ENCODE data around the gene ZFP92. TPM values are rescaled to one million over a fixed set of nuclear protein-coding genes. Genes with fewer than 3 reads are reported as not detected.

ZFP92 gene
- total RNA-seq, 4 donors from 2014 or later = 0.08 to 0.68 (median 0.20) TPM; not detected in 1

DNA sequence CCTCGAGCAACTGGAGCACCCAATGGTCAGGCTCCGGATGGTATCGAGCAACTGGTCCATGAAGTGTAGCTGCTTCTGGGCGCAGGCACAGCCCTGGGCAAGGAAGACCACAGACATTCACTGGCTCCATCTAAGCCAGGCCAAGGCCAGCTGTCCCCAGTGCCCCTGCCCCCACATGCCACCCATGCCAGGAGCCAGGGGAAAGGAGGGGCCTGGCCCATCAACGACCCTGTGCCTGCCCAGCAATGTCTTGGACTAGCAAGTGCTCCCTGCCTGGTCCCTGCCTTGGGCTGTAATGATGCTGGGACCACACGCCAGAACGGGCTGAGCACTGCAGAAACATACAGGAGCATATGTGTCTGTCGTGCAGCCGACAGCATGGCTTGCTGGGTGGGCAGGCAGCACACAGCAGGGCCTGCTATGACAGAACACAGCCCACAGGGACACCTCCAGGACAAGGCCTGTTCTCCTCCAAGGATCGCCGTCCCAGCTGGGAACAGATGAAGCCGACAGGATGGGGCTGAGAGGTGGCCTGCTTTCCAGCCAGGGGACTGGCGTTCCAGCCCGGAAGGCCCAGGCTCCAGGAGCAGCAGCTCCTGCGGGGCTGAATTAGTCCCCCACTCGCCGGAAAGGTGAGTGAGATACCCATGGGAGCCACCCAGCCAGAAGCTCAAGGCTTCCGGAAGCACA lies 46.0 kb downstream of the ZFP92 start:
- no peak for DNase-seq (ENCODE audit: low spot score in 2 of 2)
- no peak overlapping the region for H3K4me3 ChIP-seq (ENCODE audit: low read depth, poor library complexity, severe bottlenecking)
- 82 to 88% methylated on average over 7 to 15 of the region's 18 CpGs for WGBS, 2 donors
- intact Hi-C loops (cut with DNase I; ENCODE audit: low total_unique reads) = no loop called here
- TF ChIP-seq, protein P1, sequence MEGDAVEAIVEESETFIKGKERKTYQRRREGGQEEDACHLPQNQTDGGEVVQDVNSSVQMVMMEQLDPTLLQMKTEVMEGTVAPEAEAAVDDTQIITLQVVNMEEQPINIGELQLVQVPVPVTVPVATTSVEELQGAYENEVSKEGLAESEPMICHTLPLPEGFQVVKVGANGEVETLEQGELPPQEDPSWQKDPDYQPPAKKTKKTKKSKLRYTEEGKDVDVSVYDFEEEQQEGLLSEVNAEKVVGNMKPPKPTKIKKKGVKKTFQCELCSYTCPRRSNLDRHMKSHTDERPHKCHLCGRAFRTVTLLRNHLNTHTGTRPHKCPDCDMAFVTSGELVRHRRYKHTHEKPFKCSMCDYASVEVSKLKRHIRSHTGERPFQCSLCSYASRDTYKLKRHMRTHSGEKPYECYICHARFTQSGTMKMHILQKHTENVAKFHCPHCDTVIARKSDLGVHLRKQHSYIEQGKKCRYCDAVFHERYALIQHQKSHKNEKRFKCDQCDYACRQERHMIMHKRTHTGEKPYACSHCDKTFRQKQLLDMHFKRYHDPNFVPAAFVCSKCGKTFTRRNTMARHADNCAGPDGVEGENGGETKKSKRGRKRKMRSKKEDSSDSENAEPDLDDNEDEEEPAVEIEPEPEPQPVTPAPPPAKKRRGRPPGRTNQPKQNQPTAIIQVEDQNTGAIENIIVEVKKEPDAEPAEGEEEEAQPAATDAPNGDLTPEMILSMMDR (IDR thresholded peaks at IDR 0.05) = no peak
- TF ChIP-seq POLR2A (IDR thresholded peaks at IDR 0.05) = no peak

DNA sequence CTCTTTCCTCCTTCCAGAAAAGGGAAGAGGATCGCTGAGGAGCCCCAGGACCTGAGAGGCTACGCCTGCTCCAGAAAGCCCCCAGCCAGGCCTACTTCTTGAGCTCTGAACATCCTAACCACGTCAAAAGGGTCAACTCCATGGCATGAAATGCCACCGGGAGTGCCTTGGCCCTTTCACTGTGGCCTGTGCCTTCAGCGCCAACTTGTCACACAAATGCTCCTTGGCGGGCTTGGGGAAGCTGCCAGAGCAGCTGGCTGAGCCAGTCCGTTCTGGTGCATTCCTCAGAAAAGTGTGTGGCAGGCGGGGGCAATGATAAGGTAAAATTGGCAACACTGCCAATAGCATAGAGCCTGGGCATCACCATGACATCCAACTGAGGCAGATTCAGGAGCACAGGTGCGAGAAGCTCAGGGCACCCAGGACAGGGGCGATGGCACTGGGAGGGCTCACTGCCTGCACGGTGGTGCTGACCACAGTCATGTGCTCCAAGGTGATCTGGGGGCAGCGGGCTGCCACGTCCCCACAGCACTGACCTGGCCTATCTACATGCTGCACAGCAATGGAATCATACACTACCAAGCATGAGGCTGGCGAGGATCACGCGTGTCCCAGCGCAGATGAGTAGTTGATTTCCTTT lies 46.7 kb downstream of the ZFP92 start:
- no peak for DNase-seq (ENCODE audit: low spot score in 2 of 2)
- intact Hi-C loops (cut with DNase I; ENCODE audit: low total_unique reads) = no loop called here
- H3K4me3 ChIP-seq (ENCODE audit: low read depth, poor library complexity, severe bottlenecking) = no peak overlapping the region
- TF ChIP-seq, protein P1 (IDR thresholded peaks at IDR 0.05) = no peak
- no peak for TF ChIP-seq POLR2A (IDR thresholded peaks at IDR 0.05)
- WGBS, 2 donors = 90 to 93% methylated on average over 11 to 17 of the region's 17 CpGs

DNA sequence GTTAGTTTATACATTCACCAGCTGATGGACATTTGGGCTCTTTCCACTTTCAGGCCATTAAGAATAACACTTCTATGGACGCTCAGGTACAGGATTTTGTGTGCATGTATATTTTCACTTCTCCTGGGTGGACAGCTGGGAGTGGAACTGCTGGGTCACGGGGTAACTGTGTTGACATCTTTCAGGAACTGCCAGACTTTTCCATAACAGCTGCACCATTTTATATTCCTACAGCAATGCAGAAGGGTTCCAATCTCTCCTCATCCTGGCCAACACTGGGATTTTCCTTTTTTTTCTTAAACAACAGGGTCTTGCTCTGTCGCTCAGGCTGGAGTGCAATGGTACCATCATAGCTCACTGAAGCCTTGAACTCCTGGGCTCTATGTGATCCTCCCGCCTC lies 47.2 kb downstream of the ZFP92 start:
- no peak for DNase-seq (ENCODE audit: low spot score in 2 of 2)

DNA sequence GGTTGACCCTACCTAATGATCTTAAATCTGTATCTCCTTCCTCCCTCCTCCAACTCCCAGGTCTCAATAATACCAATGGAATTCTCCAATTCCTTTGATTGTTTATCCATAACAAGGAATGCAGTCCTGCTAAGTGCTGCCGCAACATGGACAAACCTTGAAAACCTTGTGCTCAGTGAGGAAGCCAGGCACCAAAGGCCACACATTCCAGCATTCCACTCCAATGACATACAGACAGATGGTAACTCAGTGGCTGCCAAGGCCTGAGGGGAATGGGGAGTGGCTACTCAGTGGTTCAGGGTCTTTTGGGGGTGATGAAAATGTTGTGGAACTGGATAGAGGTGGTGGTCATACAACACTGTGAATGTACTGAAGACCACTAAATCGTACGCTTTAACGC lies 48.7 kb downstream of the ZFP92 start:
- intact Hi-C loops (cut with DNase I; ENCODE audit: low total_unique reads) = no loop called here

More for the DNA sequence above, 47.2 kb downstream of the ZFP92 start:
- 90 to 98% methylated on average over 4 of the region's 4 CpGs for WGBS, 2 donors
- H3K4me3 ChIP-seq (ENCODE audit: low read depth, poor library complexity, severe bottlenecking) = no peak overlapping the region
- intact Hi-C loops (cut with DNase I; ENCODE audit: low total_unique reads) = no loop called here
- TF ChIP-seq, protein P1 (IDR thresholded peaks at IDR 0.05) = no peak
- TF ChIP-seq POLR2A (IDR thresholded peaks at IDR 0.05) = no peak

DNA sequence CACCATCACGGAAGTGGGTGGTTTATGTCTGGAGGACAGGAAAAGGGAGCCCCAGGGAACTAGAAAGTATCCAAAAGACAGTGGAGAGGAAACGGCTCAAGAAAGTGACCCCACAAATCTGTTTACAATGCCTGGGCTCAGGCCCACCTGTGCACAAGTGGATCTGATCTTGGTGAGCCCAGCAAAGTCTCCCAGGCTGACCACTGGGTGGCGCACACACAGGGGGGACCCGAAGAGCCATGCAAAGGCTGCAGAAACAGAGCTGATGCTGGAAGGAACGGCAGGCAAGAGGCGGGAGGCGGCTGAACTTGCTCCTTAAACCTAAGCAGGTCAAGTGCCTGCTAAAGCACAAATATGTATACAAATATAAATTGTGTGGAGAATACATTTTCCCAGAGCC lies 49.6 kb downstream of the ZFP92 start:
- intact Hi-C loops (cut with DNase I; ENCODE audit: low total_unique reads) = no loop called here
- no peak overlapping the region for H3K4me3 ChIP-seq (ENCODE audit: low read depth, poor library complexity, severe bottlenecking)
- no peak for DNase-seq (ENCODE audit: low spot score in 2 of 2)
- 55 to 58% methylated on average over 7 of the region's 7 CpGs for WGBS, 2 donors
- no peak for TF ChIP-seq POLR2A (IDR thresholded peaks at IDR 0.05)
- TF ChIP-seq, protein P1 (IDR thresholded peaks at IDR 0.05) = no peak

More for the DNA sequence above, 48.7 kb downstream of the ZFP92 start:
- 90 to 96% methylated on average over 4 of the region's 4 CpGs for WGBS, 2 donors
- no peak for TF ChIP-seq POLR2A (IDR thresholded peaks at IDR 0.05)
- TF ChIP-seq, protein P1 (IDR thresholded peaks at IDR 0.05) = no peak
- no peak overlapping the region for H3K4me3 ChIP-seq (ENCODE audit: low read depth, poor library complexity, severe bottlenecking)
- no peak for DNase-seq (ENCODE audit: low spot score in 2 of 2)

Other genes starting within 250 kb of the ZFP92 start
- gene MAGEA1, start 232.2 kb upstream of the ZFP92 start, total RNA-seq = not detected
- not detected for gene PNMA6F, start 89.7 kb upstream of the ZFP92 start, total RNA-seq
- 1 to 10 TPM; 1.0 to 4.7 (median 2.7) TPM for gene ZNF275, start 77.3 kb upstream of the ZFP92 start, total RNA-seq
- under 1 TPM in 2 of 4 donors, not detected in 2; 0.13 to 0.20 TPM for gene PNMA6E, start 10.1 kb upstream of the ZFP92 start, total RNA-seq
- gene TREX2, start 34.6 kb downstream of the ZFP92 start, total RNA-seq = 100 to 1,000 TPM in 2 of 4 donors, 10 to 100 TPM in 2; 76.4 to 129 (median 112) TPM
- gene HAUS7, start 59.1 kb downstream of the ZFP92 start, total RNA-seq = 10 to 100 TPM in 3 of 4 donors, 1 to 10 TPM in 1; 2.7 to 24.2 (median 13.6) TPM
- 10 to 100 TPM; 18.1 to 34.2 (median 22.8) TPM for gene BGN, start 83.5 kb downstream of the ZFP92 start, total RNA-seq
- under 1 TPM in 1 of 4 donors, not detected in 3; 0.07 TPM for gene ATP2B3, start 106.2 kb downstream of the ZFP92 start, total RNA-seq
- gene CCNQ, start 187.7 kb downstream of the ZFP92 start, total RNA-seq = 10 to 100 TPM; 20.7 to 35.7 (median 28.5) TPM
- gene DUSP9, start 235.7 kb downstream of the ZFP92 start, total RNA-seq = under 1 TPM in 2 of 4 donors, not detected in 2; 0.13 to 0.20 TPM

Data from lower leg skin (tissue), 4 donors.